OCI-LY1 (cell line): ENCODE measurements around the gene SCP2D1.

Source experiments
- EZH2 ChIP-seq: fragments of 200-600 bp; sonication (generic), shearing (Covaris generic); IDR thresholded peaks from 2 replicates; pipeline ENCODE4 v1.8.0; 2017; ENCODE audit warnings: borderline replicate concordance, mixed run types, mild to moderate bottlenecking, antibody characterized with exemption, low read length, moderate library complexity, mixed read lengths
- TF ChIP-seq, protein P1 (sequence below): fragments of 200-600 bp; sonication (generic), shearing (Covaris generic); IDR thresholded peaks from 2 replicates; pipeline ENCODE4 v1.5.1; 2017; ENCODE audit warnings: mild to moderate bottlenecking, antibody characterized with exemption, low read length, moderate library complexity, mixed read lengths

DNA sequence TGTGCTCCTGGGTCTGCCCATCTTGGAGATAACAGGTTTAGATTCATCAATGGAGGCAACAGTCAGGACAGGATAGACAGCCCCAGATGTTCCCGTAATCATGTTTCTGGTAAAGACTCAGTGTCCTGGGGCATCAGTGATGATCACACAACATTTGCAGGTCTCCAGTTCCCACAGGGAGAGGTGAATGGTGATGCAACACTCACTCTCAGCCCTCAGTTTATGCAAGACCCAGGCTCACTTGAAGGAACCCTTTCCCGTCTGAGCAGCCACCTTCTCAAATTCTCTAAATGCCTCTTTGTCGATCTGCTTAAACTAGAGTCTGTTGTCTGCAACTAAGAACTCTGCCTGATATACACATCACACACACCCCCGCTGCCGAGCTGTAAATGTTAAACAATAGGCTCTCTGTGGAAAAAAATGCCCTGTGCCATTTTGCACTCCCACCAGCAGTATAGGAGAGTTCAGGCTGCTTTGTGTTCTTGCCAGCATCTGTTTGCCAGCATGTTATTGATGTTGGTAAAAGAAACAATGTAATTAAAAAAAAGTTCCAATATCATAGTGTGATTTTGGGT lies 30.1 kb upstream of the SCP2D1 start:
- TF ChIP-seq, protein P1, sequence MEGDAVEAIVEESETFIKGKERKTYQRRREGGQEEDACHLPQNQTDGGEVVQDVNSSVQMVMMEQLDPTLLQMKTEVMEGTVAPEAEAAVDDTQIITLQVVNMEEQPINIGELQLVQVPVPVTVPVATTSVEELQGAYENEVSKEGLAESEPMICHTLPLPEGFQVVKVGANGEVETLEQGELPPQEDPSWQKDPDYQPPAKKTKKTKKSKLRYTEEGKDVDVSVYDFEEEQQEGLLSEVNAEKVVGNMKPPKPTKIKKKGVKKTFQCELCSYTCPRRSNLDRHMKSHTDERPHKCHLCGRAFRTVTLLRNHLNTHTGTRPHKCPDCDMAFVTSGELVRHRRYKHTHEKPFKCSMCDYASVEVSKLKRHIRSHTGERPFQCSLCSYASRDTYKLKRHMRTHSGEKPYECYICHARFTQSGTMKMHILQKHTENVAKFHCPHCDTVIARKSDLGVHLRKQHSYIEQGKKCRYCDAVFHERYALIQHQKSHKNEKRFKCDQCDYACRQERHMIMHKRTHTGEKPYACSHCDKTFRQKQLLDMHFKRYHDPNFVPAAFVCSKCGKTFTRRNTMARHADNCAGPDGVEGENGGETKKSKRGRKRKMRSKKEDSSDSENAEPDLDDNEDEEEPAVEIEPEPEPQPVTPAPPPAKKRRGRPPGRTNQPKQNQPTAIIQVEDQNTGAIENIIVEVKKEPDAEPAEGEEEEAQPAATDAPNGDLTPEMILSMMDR, result no peak
- TF ChIP-seq EZH2, result no peak
